Measurements from ENCODE around the gene LCOR. TPM values are rescaled to one million over a fixed set of nuclear protein-coding genes. Genes with fewer than 3 reads are reported as not detected.

LCOR gene
- total RNA-seq, 6 experiments from 2014 or later = 26.5 to 32.6 (median 29.3) TPM

DNA sequence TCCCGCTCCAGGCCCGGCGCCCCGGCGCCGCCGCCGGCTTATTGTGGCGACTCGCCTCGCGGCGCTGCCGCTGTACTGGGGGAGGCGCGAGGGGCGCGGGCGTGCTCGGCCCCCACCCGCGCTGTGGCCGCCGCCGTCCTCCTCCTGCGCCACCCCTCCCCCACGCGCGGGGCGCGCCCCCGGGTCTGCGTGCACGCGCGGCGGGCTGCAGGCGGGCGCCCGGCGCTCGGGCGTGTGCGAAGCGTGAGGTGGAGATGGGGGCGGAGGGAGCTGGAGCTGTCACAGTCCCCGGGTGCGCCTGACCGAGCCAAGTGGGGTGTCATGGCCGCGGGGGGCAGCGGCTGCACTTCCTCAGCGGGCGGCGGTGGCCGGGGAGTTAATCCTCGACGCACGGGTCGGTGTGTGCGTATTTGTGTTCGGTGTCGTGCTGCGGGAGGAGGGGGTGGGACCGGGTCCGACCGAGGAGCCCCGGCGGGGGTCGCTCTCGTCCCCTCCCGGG lies 672 bp downstream of the LCOR start:
- H3K36me3 Mint-ChIP-seq (ENCODE audit: low read depth) = 0 out of 2 replicates have a peak, but pooled peaks cover 11% of the 10 kb centered on the region
- H3K4me1 Mint-ChIP-seq (ENCODE audit: low read depth) = peaks cover 53% of the 10 kb centered on the region
- H3K9me3 Mint-ChIP-seq = no peaks in the 10 kb centered on the region
- H3K4me3 Mint-ChIP-seq = peak overlapping the region; percentile 100
- H3K27me3 Mint-ChIP-seq (ENCODE audit: insufficient read depth) = no peaks in the 10 kb centered on the region
- TF ChIP-seq, protein P1, sequence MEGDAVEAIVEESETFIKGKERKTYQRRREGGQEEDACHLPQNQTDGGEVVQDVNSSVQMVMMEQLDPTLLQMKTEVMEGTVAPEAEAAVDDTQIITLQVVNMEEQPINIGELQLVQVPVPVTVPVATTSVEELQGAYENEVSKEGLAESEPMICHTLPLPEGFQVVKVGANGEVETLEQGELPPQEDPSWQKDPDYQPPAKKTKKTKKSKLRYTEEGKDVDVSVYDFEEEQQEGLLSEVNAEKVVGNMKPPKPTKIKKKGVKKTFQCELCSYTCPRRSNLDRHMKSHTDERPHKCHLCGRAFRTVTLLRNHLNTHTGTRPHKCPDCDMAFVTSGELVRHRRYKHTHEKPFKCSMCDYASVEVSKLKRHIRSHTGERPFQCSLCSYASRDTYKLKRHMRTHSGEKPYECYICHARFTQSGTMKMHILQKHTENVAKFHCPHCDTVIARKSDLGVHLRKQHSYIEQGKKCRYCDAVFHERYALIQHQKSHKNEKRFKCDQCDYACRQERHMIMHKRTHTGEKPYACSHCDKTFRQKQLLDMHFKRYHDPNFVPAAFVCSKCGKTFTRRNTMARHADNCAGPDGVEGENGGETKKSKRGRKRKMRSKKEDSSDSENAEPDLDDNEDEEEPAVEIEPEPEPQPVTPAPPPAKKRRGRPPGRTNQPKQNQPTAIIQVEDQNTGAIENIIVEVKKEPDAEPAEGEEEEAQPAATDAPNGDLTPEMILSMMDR (IDR thresholded peaks at IDR 0.05) = no peak
- peak; percentile 70 for DNase-seq
- H3K27ac Mint-ChIP-seq = peak overlapping the region; percentile 76

GRCh38 chr10:96833220-96834001 lies 1.3 kb downstream of the LCOR start:
- Mint-ChIP-seq H3K9me3 (no peaks in the 10 kb centered on the region), H3K4me1 (ENCODE audit: low read depth) (peaks cover 60% of the 10 kb centered on the region)
- no peak for DNase-seq

GRCh38 chr10:96834120-96834519 lies 2.0 kb downstream of the LCOR start:
- H3K27me3 Mint-ChIP-seq (ENCODE audit: insufficient read depth) = no peaks in the 10 kb centered on the region
- peaks cover 17% of the 10 kb centered on the region for H3K36me3 Mint-ChIP-seq (ENCODE audit: low read depth)
- DNase-seq = peak; percentile 2
- H3K27ac Mint-ChIP-seq = no peak overlapping the region; the same call in 1 of the 2 replicates
- H3K4me3 Mint-ChIP-seq = peak overlapping the region; percentile 100
- no peaks in the 10 kb centered on the region for H3K9me3 Mint-ChIP-seq
- H3K4me1 Mint-ChIP-seq (ENCODE audit: low read depth) = peaks cover 63% of the 10 kb centered on the region
- TF ChIP-seq, protein P1 (IDR thresholded peaks at IDR 0.05) = no peak

More at GRCh38 chr10:96833220-96834001, 1.3 kb downstream of the LCOR start:
- TF ChIP-seq, protein P1 (IDR thresholded peaks at IDR 0.05) = no peak
- peak overlapping the region; percentile 89 for H3K27ac Mint-ChIP-seq
- no peaks in the 10 kb centered on the region for H3K27me3 Mint-ChIP-seq (ENCODE audit: insufficient read depth)
- peak overlapping the region; percentile 100 for H3K4me3 Mint-ChIP-seq
- H3K36me3 Mint-ChIP-seq (ENCODE audit: low read depth) = peaks cover 14% of the 10 kb centered on the region

GRCh38 chr10:96835899-96836298 lies 3.8 kb downstream of the LCOR start:
- TF ChIP-seq, protein P1 (IDR thresholded peaks at IDR 0.05) = no peak
- H3K9me3 Mint-ChIP-seq = no peaks in the 10 kb centered on the region
- peak overlapping the region; percentile 27; the same call in 1 of the 2 replicates for H3K27ac Mint-ChIP-seq
- H3K27me3 Mint-ChIP-seq (ENCODE audit: insufficient read depth) = no peaks in the 10 kb centered on the region
- H3K4me3 Mint-ChIP-seq = peak overlapping the region; percentile 61
- DNase-seq = no peak
- H3K36me3 Mint-ChIP-seq (ENCODE audit: low read depth) = peaks cover 17% of the 10 kb centered on the region
- H3K4me1 Mint-ChIP-seq (ENCODE audit: low read depth) = peaks cover 64% of the 10 kb centered on the region

- H3K4me3 Mint-ChIP-seq = no peak overlapping the region
- H3K27me3 Mint-ChIP-seq (ENCODE audit: insufficient read depth) = peaks cover 1% of the 10 kb centered on the region; the same call in 1 of the 2 replicates
- peaks cover 67% of the 10 kb centered on the region for H3K4me1 Mint-ChIP-seq (ENCODE audit: low read depth)
- H3K27ac Mint-ChIP-seq = no peak overlapping the region
- TF ChIP-seq, protein P1 (IDR thresholded peaks at IDR 0.05) = no peak
- H3K9me3 Mint-ChIP-seq = no peaks in the 10 kb centered on the region
- peaks cover 14% of the 10 kb centered on the region for H3K36me3 Mint-ChIP-seq (ENCODE audit: low read depth)
- DNase-seq = no peak
These were observed 6.4 kb downstream of the LCOR start for GRCh38 chr10:96838529-96838928.

Data from HFFc6 (cell line).